GM12891 (cell line): ENCODE measurements around the gene PRRG3.

Experiments
- POLR2A ChIP-seq: IDR thresholded peaks from 2 replicates; pipeline ENCODE4 v1.6.1; 2011; ENCODE audit warnings: low read depth, low read length, control low read depth
- TAF1 ChIP-seq: IDR thresholded peaks from 2 replicates; pipeline ENCODE4 v1.6.1; 2011; ENCODE audit warnings: low read depth, low read length, control low read depth

DNA sequence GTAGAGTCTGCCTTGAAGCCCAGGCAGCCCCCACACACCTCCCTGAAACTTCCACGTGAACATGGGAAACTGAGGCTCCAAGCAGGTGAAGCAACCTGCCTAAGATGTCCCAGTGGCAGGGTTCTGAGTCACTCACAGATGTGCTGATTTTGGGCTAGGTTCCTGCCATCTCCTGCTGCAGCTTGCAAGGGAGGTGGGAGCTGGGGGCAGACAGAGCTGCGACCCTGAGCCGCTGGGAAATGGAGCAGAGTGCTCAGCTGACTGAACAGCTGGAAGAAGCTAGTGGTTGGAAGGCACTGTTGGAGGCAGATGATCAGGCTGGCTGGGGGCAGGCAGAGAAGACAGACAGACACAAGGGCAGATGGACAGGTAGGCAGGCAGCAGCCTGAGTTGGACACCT lies 17.0 kb downstream of the PRRG3 start:
- TF ChIP-seq TAF1 (no peak), POLR2A (no peak)
